RWPE2 (cell line): ENCODE results near the gene MRPL55.

ENCODE experiments used
- ATAC-seq: fragments of 200-7000 bp; cut with Tn5 transposase; 3 replicates; pipeline ENCODE4 v1.9.1; 2021; ENCODE audit warnings: low read depth
- DNase-seq: peaks from one replicate; pipeline ENCODE4 v3.0.0-alpha.2; 2020; ENCODE audit warnings: low spot score
- H3K27ac ChIP-seq: fragments of 450-650 bp; 2 replicates; pipeline ENCODE4 v1.5.1; 2017; ENCODE audit warnings: mild to moderate bottlenecking; ENCODE audit not compliant: poor library complexity, severe bottlenecking
- H3K27me3 ChIP-seq: fragments of 250-450 bp; sonication (Bioruptor Pico); 2 replicates; pipeline ENCODE4 v1.5.1; 2021; ENCODE audit warnings: mild to moderate bottlenecking, moderate library complexity; ENCODE audit not compliant: insufficient read depth, poor library complexity, severe bottlenecking
- H3K36me3 ChIP-seq: fragments of 250-450 bp; sonication (Bioruptor Pico); 2 replicates; pipeline ENCODE4 v1.5.1; 2020; ENCODE audit warnings: low read depth, mild to moderate bottlenecking, moderate library complexity
- H3K4me1 ChIP-seq: fragments of 250-450 bp; sonication (Bioruptor Pico); 2 replicates; pipeline ENCODE4 v1.5.1; 2021; ENCODE audit warnings: mild to moderate bottlenecking, moderate library complexity; ENCODE audit not compliant: insufficient read depth, poor library complexity, severe bottlenecking
- H3K4me3 ChIP-seq: fragments of 250-450 bp; sonication (Bioruptor Pico); 2 replicates; pipeline ENCODE4 v1.5.1; 2021; ENCODE audit warnings: mild to moderate bottlenecking, moderate library complexity; ENCODE audit not compliant: severe bottlenecking
- H3K9me3 ChIP-seq: fragments of 250-450 bp; sonication (Bioruptor Pico); 2 replicates; pipeline ENCODE4 v1.5.1; 2021; ENCODE audit warnings: mild to moderate bottlenecking, moderate library complexity; ENCODE audit not compliant: severe bottlenecking
- TF ChIP-seq, protein P1 (sequence below): fragments of 450-650 bp; IDR thresholded peaks from one replicate; pipeline ENCODE4 v1.5.1; 2017; ENCODE audit warnings: mild to moderate bottlenecking, moderate library complexity; ENCODE audit not compliant: poor library complexity, severe bottlenecking

MRPL55 gene

GRCh38 chr1:228064296-228064695, 44.8 kb downstream of the MRPL55 start:
- no peak for ATAC-seq
- no peaks in the 10 kb centered on the region for H3K36me3 ChIP-seq
- H3K27me3 ChIP-seq = no peaks in the 10 kb centered on the region
- no peaks in the 10 kb centered on the region for H3K4me1 ChIP-seq
- H3K27ac ChIP-seq = no peak overlapping the region
- DNase-seq = no peak
- no peak overlapping the region for H3K4me3 ChIP-seq
- TF ChIP-seq, protein P1, sequence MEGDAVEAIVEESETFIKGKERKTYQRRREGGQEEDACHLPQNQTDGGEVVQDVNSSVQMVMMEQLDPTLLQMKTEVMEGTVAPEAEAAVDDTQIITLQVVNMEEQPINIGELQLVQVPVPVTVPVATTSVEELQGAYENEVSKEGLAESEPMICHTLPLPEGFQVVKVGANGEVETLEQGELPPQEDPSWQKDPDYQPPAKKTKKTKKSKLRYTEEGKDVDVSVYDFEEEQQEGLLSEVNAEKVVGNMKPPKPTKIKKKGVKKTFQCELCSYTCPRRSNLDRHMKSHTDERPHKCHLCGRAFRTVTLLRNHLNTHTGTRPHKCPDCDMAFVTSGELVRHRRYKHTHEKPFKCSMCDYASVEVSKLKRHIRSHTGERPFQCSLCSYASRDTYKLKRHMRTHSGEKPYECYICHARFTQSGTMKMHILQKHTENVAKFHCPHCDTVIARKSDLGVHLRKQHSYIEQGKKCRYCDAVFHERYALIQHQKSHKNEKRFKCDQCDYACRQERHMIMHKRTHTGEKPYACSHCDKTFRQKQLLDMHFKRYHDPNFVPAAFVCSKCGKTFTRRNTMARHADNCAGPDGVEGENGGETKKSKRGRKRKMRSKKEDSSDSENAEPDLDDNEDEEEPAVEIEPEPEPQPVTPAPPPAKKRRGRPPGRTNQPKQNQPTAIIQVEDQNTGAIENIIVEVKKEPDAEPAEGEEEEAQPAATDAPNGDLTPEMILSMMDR = no peak
- no peaks in the 10 kb centered on the region for H3K9me3 ChIP-seq

GRCh38 chr1:228063251-228064191, 45.6 kb downstream of the MRPL55 start:
- H3K4me1 ChIP-seq = no peaks in the 10 kb centered on the region
- no peak overlapping the region for H3K4me3 ChIP-seq
- no peak overlapping the region for H3K27ac ChIP-seq
- H3K36me3 ChIP-seq = no peaks in the 10 kb centered on the region
- no peak for ATAC-seq
- no peaks in the 10 kb centered on the region for H3K9me3 ChIP-seq
- no peaks in the 10 kb centered on the region for H3K27me3 ChIP-seq
- TF ChIP-seq, protein P1 = no peak
- no peak for DNase-seq

DNA sequence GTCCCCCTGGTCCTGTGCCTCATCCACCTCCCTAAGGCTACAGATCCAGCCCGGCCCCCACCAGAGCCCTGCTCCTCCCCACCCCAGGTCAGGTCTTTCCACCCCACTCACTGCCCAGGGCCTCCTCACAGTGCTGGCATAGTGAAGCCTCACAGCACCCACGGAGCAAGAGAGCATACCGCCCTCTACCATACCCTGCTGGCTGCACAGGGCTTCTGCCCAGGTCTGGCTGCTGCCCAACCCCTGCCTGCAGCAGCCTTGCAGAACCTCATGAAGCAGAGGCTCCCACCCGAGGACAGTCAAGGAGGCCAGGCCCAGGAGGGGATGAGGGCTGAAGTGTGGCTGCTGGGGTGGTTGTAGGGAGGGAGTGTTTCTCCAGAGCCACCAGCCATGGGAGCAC, 46.3 kb downstream of the MRPL55 start:
- Histone ChIP-seq H3K27ac (no peak overlapping the region), H3K4me3 (no peak overlapping the region), H3K9me3 (no peaks in the 10 kb centered on the region), H3K36me3 (no peaks in the 10 kb centered on the region), H3K4me1 (no peaks in the 10 kb centered on the region), H3K27me3 (no peaks in the 10 kb centered on the region)
- ATAC-seq (no peak), DNase-seq (no peak)
- TF ChIP-seq, protein P1 = no peak

- TF ChIP-seq, protein P1 = no peak
- DNase-seq (no peak), ATAC-seq (no peak)
- Histone ChIP-seq H3K4me3 (no peak overlapping the region), H3K27me3 (no peaks in the 10 kb centered on the region), H3K9me3 (no peaks in the 10 kb centered on the region), H3K36me3 (no peaks in the 10 kb centered on the region), H3K27ac (no peak overlapping the region), H3K4me1 (no peaks in the 10 kb centered on the region)
Measured at GRCh38 chr1:228062085-228062791, 46.9 kb downstream of the MRPL55 start.
